H1 (cell line): Measurements from ENCODE around the gene RBM38. TPM values are rescaled to one million over a fixed set of nuclear protein-coding genes. Genes with fewer than 3 reads are reported as not detected.

Experiments
- EGR1 ChIP-seq: IDR thresholded peaks from 2 replicates; pipeline ENCODE4 v1.6.1; 2011; ENCODE audit warnings: low read depth, low read length, borderline replicate concordance
- SIN3A ChIP-seq, 2 experiments: IDR thresholded peaks in 1 of 2; conservative IDR thresholded peaks in 1 of 2; 2 replicates each; pipeline ENCODE4 v1.6.1; 2011 to 2012; ENCODE audit warnings: low read length in 2 of 2, improper control_type of control experiment in 1 of 2, low read depth in 1 of 2, mild to moderate bottlenecking in 1 of 2
- polyA plus RNA-seq, 7 experiments: library from polyadenylated mRNA; depleted of rRNA in 3 of 7; stranded (reverse) in 5 of 7; unstranded in 2 of 7; fragments of >200 nt in 5 of 7; fragments of 200-250 nt in 2 of 7; gene quantifications; 1 replicate in 5 of 7; 2 replicates in 1 of 7; 4 replicates in 1 of 7; pipeline versions ENCODE4 v1.2.1 to v1.2.3, GENCODE V29; 2011 to 2013; ENCODE audit warnings: missing spikeins in 2 of 7, mixed read lengths in 2 of 7
- total RNA-seq: library from RNA; stranded (reverse); fragmentation: NEBNext Ultra II Directional; extraction: Animal tissue kit (Norgen Biotek cat#: 25700); gene quantifications from 2 replicates; pipeline ENCODE4 v1.2.1, GENCODE V29; 2021
- TF ChIP-seq, protein P1 (sequence below): fragments of 300-600 bp; sonication (generic); IDR thresholded peaks from 2 replicates; pipeline ENCODE4 v1.7.1; 2012; ENCODE audit warnings: low read length, moderate library complexity, mild to moderate bottlenecking, inconsistent platforms; ENCODE audit not compliant: insufficient replicate concordance

The RBM38 gene
- total and polyA plus RNA-seq, 2 of the 8 experiments (the other 6 are each of a cell fraction or from before 2014, with no cell fraction given): 57.7 to 109 TPM

DNA sequence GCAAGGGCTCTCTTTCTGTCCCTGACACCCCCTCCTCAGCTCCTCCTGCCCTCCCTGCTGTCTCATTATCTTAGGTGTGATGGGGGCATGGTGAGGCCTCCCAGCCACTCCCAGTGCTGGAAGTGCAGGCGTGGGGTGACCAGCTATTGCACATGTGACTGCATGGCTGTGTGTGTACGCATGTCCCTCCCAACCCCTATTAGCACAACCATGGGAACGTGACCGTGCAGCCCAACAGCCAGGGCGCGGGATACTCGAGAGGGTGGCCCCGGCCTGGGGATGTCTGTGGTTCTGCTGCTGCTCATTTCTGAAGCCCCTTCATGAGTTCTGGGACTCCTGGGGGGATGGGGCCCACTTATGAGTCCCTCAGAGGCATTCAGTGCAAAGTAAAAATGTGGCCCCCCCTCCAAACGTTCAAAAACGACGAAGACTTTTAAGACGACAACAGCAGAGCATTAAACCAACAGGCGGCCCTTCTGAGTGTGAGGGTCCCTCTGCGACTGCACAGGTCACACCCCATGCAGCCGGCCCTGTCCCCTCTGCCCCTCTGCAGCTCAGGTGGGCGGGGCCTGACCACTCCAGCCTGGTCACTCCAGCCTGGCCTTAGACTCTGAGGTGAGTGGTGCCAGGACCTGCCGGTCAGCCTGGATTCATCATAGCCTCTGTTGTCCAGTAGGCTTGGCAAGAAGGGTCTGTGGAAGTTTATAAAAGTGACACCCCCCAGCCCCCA lies 51.1 kb downstream of the RBM38 start (continued):
- TF ChIP-seq, protein P1, sequence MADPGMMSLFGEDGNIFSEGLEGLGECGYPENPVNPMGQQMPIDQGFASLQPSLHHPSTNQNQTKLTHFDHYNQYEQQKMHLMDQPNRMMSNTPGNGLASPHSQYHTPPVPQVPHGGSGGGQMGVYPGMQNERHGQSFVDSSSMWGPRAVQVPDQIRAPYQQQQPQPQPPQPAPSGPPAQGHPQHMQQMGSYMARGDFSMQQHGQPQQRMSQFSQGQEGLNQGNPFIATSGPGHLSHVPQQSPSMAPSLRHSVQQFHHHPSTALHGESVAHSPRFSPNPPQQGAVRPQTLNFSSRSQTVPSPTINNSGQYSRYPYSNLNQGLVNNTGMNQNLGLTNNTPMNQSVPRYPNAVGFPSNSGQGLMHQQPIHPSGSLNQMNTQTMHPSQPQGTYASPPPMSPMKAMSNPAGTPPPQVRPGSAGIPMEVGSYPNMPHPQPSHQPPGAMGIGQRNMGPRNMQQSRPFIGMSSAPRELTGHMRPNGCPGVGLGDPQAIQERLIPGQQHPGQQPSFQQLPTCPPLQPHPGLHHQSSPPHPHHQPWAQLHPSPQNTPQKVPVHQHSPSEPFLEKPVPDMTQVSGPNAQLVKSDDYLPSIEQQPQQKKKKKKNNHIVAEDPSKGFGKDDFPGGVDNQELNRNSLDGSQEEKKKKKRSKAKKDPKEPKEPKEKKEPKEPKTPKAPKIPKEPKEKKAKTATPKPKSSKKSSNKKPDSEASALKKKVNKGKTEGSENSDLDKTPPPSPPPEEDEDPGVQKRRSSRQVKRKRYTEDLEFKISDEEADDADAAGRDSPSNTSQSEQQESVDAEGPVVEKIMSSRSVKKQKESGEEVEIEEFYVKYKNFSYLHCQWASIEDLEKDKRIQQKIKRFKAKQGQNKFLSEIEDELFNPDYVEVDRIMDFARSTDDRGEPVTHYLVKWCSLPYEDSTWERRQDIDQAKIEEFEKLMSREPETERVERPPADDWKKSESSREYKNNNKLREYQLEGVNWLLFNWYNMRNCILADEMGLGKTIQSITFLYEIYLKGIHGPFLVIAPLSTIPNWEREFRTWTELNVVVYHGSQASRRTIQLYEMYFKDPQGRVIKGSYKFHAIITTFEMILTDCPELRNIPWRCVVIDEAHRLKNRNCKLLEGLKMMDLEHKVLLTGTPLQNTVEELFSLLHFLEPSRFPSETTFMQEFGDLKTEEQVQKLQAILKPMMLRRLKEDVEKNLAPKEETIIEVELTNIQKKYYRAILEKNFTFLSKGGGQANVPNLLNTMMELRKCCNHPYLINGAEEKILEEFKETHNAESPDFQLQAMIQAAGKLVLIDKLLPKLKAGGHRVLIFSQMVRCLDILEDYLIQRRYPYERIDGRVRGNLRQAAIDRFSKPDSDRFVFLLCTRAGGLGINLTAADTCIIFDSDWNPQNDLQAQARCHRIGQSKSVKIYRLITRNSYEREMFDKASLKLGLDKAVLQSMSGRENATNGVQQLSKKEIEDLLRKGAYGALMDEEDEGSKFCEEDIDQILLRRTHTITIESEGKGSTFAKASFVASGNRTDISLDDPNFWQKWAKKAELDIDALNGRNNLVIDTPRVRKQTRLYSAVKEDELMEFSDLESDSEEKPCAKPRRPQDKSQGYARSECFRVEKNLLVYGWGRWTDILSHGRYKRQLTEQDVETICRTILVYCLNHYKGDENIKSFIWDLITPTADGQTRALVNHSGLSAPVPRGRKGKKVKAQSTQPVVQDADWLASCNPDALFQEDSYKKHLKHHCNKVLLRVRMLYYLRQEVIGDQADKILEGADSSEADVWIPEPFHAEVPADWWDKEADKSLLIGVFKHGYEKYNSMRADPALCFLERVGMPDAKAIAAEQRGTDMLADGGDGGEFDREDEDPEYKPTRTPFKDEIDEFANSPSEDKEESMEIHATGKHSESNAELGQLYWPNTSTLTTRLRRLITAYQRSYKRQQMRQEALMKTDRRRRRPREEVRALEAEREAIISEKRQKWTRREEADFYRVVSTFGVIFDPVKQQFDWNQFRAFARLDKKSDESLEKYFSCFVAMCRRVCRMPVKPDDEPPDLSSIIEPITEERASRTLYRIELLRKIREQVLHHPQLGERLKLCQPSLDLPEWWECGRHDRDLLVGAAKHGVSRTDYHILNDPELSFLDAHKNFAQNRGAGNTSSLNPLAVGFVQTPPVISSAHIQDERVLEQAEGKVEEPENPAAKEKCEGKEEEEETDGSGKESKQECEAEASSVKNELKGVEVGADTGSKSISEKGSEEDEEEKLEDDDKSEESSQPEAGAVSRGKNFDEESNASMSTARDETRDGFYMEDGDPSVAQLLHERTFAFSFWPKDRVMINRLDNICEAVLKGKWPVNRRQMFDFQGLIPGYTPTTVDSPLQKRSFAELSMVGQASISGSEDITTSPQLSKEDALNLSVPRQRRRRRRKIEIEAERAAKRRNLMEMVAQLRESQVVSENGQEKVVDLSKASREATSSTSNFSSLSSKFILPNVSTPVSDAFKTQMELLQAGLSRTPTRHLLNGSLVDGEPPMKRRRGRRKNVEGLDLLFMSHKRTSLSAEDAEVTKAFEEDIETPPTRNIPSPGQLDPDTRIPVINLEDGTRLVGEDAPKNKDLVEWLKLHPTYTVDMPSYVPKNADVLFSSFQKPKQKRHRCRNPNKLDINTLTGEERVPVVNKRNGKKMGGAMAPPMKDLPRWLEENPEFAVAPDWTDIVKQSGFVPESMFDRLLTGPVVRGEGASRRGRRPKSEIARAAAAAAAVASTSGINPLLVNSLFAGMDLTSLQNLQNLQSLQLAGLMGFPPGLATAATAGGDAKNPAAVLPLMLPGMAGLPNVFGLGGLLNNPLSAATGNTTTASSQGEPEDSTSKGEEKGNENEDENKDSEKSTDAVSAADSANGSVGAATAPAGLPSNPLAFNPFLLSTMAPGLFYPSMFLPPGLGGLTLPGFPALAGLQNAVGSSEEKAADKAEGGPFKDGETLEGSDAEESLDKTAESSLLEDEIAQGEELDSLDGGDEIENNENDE: no peak
- no peak for TF ChIP-seq SIN3A (conservative IDR thresholded peaks at IDR 0.05 in 1 of 2, IDR thresholded peaks at IDR 0.05 in 1 of 2; ENCODE audit: low read depth in 1 of 2, low read length in 2 of 2)
- TF ChIP-seq EGR1: no peak
